Measurements from ENCODE around the gene KLHL30. TPM values are rescaled to one million over a fixed set of nuclear protein-coding genes. Genes with fewer than 3 reads are reported as not detected.

The KLHL30 gene
- total RNA-seq, 1 donor from 2014 or later = 0.71 TPM

DNA sequence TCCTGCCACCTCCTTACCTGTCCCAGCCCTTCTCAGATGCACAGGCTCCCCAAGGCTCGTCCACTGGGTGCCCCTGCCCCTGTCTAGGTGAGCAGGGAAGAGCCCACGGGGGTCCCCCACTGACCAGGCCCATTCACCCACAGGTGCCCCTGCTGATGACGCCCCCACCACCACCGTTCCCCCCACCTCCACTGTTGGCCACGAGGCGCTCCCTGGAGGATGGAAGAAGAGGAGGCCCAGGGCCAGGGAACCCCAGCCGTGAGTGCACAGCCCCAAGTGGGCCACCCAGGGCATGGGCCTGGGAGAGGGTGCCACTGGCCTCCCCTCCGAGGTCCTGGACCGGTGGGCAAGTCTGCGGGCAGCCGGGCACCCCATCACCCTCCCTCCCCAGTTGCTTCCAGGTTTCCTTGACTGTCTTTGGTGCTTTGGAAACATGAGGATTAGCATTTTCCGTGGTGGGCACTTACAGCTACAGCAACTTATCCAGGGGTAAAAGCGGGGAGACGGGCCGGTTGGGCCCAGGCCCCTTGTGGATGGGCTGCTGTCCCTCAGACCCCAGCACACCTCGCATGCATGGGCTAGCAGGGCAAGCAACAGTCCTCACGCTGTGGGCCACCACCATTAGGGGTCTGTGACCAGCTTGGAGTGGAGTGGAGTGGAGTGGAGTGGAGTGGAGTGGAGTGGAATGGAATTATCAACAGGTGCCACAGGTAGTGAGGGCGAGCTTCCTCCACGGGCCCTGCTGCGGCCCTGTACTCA lies 13.2 kb upstream of the KLHL30 start:
- Histone ChIP-seq H3K27ac (no peak overlapping the region), H3K4me1 (no peaks in the 10 kb centered on the region), H3K9me3 (no peaks in the 10 kb centered on the region), H3K36me3 (no peaks in the 10 kb centered on the region), H3K27me3 (ENCODE audit: low read depth) (peaks cover 7% of the 10 kb centered on the region), H3K4me3 (no peak overlapping the region)
- TF ChIP-seq, protein P1, sequence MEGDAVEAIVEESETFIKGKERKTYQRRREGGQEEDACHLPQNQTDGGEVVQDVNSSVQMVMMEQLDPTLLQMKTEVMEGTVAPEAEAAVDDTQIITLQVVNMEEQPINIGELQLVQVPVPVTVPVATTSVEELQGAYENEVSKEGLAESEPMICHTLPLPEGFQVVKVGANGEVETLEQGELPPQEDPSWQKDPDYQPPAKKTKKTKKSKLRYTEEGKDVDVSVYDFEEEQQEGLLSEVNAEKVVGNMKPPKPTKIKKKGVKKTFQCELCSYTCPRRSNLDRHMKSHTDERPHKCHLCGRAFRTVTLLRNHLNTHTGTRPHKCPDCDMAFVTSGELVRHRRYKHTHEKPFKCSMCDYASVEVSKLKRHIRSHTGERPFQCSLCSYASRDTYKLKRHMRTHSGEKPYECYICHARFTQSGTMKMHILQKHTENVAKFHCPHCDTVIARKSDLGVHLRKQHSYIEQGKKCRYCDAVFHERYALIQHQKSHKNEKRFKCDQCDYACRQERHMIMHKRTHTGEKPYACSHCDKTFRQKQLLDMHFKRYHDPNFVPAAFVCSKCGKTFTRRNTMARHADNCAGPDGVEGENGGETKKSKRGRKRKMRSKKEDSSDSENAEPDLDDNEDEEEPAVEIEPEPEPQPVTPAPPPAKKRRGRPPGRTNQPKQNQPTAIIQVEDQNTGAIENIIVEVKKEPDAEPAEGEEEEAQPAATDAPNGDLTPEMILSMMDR (IDR thresholded peaks at IDR 0.05) = no peak
- peak; percentile 39 for DNase-seq
- no peak for ATAC-seq
- intact Hi-C loops (cut with DNase I) = no loop called here

DNA sequence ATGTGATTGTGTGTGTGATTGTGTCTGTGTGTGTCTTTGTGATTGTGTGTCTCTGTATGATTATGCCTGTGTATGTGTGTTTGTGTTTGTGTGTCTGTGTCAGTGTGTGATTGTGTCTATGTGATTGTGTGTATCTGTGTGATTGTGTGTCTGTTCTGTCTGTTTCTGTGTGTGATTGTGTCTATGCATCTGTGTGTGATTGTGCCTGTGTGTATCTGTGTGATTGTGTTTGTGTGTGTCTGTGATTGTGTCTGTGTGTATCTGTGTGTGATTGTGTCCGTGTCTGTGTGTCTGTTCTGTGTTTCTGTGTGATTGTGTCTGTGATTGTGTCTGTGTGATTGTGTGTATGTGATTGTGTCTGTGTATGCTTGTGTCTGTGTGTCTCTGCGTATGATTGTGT lies 12.1 kb upstream of the KLHL30 start:
- H3K27me3 ChIP-seq (ENCODE audit: low read depth) = no peaks in the 10 kb centered on the region
- intact Hi-C loops (cut with DNase I) = no loop called here
- H3K4me3 ChIP-seq = no peak overlapping the region
- ATAC-seq = no peak
- H3K27ac ChIP-seq = no peak overlapping the region
- no peaks in the 10 kb centered on the region for H3K4me1 ChIP-seq
- no peaks in the 10 kb centered on the region for H3K9me3 ChIP-seq
- DNase-seq = no peak
- no peaks in the 10 kb centered on the region for H3K36me3 ChIP-seq
- TF ChIP-seq, protein P1 (IDR thresholded peaks at IDR 0.05) = no peak

DNA sequence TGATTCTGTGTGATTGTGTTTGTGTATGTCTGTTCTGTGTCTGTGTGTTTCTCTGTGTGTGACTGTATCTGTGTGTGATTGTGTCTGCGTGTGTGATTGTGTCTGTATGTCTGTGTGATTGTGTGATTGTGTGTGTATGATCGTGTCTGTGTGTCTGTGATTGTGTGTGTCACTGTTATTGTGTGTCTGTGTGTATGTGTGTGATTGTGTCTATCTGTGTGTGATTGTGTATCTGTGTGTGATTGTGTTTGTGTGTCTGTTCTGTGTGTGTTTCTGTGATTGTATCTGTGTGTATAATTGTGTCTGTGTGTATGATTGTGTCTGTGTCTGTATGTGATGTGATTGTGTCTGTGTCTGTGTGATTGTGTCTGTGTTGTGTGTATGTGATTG lies 11.7 kb upstream of the KLHL30 start:
- Histone ChIP-seq H3K36me3 (no peaks in the 10 kb centered on the region), H3K9me3 (no peaks in the 10 kb centered on the region), H3K4me1 (no peaks in the 10 kb centered on the region), H3K27me3 (ENCODE audit: low read depth) (no peaks in the 10 kb centered on the region), H3K4me3 (no peak overlapping the region), H3K27ac (no peak overlapping the region)
- ATAC-seq (no peak), DNase-seq (no peak)
- intact Hi-C loops (cut with DNase I) = no loop called here
- TF ChIP-seq, protein P1 (IDR thresholded peaks at IDR 0.05) = no peak

DNA sequence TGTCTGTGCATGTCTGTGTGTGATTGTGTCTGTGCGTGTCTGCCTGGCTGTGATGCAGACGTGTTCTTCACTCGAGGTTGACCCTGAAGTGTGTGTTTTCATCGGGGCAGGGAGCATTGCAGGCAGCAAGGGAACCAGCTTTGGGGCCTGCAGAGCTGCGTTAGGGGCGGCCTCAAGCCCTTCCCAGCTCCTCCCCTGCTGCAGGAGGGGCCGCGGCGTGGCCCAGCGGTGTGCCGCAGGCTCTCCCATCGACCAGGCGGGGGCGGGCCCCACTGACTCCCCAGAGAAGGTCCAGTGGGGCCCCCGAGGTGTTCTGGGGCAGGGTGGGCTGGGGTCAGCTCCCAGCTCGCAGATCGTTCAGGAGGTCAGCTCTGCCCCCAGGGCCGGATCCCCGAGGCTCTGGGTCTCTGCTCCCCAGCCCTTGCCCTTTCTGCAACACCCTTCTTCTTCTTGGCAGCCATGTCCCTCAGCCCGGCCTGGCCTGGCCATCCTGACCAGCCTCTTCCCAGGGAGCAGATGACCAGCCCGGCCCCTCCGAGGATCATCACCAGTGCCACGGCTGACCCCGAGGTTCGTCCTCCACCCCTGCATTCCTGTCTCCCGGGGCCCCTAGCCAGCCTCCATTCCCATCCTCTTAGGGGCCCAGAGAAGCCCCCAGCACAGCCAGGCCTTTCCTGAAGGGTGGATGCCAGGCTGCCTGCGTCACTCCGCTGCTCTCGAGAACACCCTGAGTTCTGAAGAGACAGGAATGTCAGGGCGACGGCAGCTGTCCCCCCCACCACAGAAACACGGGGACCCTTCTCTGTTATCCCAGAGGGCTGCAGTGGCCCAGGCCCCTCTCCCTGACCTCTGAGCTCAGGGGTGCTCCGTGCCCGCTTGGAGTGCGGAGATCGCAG lies 11.1 kb upstream of the KLHL30 start:
- Histone ChIP-seq H3K36me3 (no peaks in the 10 kb centered on the region), H3K4me1 (no peaks in the 10 kb centered on the region), H3K27ac (no peak overlapping the region), H3K9me3 (no peaks in the 10 kb centered on the region), H3K27me3 (ENCODE audit: low read depth) (no peaks in the 10 kb centered on the region), H3K4me3 (no peak overlapping the region)
- DNase-seq = peak; percentile 42
- intact Hi-C loops (cut with DNase I) = no loop called here
- ATAC-seq = peak; percentile 27 to 76
- TF ChIP-seq, protein P1 (IDR thresholded peaks at IDR 0.05) = no peak

DNA sequence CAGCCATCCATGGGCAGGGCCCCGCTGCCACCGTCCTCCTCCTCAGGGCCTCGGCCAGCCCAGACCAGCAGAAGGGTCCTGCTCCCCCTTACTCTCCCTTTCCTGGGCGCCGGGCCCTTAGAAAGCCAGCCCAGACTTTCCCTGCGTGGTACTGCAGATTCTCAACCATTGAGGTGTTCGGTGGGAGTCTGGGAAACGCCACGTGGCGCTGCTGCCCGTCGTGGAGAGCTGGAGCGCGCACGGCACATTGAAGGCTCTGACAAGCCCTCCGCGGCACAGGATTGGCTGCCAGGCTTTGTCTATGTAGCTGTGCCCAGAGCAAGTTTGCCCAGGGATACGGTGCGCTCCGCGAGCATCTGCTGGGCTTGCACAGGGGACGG lies 10.4 kb upstream of the KLHL30 start:
- DNase-seq (peak; percentile 37), ATAC-seq (no peak)
- TF ChIP-seq, protein P1 (IDR thresholded peaks at IDR 0.05) = no peak
- intact Hi-C loops (cut with DNase I) = no loop called here
- Histone ChIP-seq H3K36me3 (no peaks in the 10 kb centered on the region), H3K9me3 (no peaks in the 10 kb centered on the region), H3K27me3 (ENCODE audit: low read depth) (no peaks in the 10 kb centered on the region), H3K4me1 (no peaks in the 10 kb centered on the region), H3K27ac (no peak overlapping the region), H3K4me3 (no peak overlapping the region)
